ENCODE results near the gene PRPS1.
"Not testable (repeated sequence)": the region's sequence is repeated elsewhere in the genome, so short reads cannot be mapped to it uniquely, and the experiment has no call there.

Gene PRPS1

GRCh38 chrX:107627838-107628661 lies at the start of gene PRPS1:
TSS of gene PRPS1 (plus strand) at chrX:107628510. CDS start at chrX:107628629, 119 bp downstream.
- DNase-seq (ENCODE audit: insufficient read length, low spot score) (peak; percentile 75), FAIRE-seq (peak; percentile 100)

GRCh38 chrX:107579956-107580355 lies 48.4 kb upstream of the PRPS1 start:
- no peak for DNase-seq (ENCODE audit: insufficient read length, low spot score)
- FAIRE-seq = no peak

GRCh38 chrX:107581923-107582322 lies 46.4 kb upstream of the PRPS1 start:
- DNase-seq (ENCODE audit: insufficient read length, low spot score) = no peak
- no peak for FAIRE-seq

- DNase-seq (ENCODE audit: insufficient read length, low spot score) (no peak), FAIRE-seq (no peak)
These were observed 39.1 kb upstream of the PRPS1 start for GRCh38 chrX:107589243-107589642.

DNA sequence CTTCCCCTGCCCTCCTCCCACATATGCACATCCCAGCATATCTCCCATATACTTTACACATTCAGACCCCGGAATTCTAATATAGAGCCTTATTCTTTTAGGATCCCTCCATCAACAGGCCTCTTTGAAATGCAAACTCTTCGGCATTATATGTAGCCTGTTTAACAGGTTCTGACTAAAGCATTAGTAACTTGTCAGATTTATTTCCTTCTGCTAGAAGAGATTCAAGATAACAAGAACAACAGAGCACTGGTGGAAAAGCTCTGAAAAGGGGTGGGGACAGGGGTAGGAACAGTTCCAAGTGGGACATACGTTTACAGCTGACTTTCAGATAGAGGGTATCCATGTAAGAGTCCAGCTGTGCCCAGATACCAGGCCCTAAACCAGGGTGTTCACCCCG lies 31.7 kb upstream of the PRPS1 start:
- no peak for FAIRE-seq
- no peak for DNase-seq (ENCODE audit: insufficient read length, low spot score)

DNA sequence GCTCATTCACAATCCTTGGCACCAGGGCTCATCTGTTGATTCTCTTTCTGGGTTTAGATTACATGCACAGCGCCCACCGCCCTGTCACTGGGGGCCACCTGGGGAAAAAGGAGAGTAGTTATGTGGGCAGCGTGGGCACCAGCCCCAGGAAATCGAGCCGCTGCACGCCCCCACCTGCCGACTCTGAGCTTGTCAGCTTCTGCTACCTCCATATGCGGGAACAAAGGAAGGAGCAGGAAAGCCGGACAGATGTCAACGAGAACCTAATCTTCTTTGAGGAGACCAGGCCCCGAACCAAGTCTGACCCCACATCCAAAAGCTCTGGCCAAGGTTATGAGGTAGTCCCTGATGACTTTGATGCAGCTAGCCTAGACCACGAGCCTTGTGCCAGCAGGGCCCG lies 31.0 kb upstream of the PRPS1 start:
- DNase-seq (ENCODE audit: insufficient read length, low spot score) = no peak
- FAIRE-seq = no peak

- DNase-seq (ENCODE audit: insufficient read length, low spot score) = no peak
- no peak for FAIRE-seq
These were observed 30.5 kb upstream of the PRPS1 start for GRCh38 chrX:107597791-107598190.

DNA sequence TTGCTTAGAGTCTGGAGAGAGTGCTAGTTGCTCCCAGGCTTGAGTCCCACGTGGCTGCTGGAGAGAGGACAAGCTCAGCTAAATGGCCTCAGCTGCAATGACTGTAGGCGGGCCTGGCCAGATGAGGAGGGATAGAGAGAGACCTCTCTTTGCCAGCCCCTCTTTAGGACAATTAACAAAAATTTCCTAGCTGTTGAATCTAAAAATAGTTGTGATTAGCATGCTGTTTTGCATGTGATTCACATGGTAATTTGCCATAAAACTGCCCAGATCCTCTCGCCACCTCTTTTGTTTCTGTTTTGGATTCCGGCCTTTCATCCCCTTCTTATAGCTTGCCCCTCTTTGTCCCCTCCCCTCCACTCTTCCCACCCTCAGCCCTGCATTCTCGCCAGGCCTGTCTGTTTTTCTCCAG lies 28.9 kb upstream of the PRPS1 start:
- FAIRE-seq (no peak), DNase-seq (ENCODE audit: insufficient read length, low spot score) (no peak)

DNA sequence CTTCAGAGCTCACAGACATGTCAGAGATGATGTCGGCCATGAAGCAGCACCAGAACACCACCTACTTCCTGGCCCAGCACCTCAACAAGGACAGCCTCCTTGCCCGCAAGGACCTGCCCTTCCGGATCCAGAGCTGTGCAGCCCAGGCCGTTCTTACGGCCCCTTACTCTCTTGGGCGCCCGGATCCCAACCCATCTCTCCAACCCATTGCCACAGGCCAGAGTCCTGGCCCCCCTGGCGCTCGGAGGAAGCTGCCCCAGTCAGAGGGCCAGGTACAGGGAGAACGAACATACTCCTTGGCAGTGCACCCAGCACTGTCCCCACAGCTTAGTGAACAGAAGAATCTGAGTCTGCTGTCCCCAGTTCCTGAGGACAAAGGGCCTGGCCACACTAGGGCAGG lies 27.9 kb upstream of the PRPS1 start:
- FAIRE-seq (no peak), DNase-seq (ENCODE audit: insufficient read length, low spot score) (no peak)

DNA sequence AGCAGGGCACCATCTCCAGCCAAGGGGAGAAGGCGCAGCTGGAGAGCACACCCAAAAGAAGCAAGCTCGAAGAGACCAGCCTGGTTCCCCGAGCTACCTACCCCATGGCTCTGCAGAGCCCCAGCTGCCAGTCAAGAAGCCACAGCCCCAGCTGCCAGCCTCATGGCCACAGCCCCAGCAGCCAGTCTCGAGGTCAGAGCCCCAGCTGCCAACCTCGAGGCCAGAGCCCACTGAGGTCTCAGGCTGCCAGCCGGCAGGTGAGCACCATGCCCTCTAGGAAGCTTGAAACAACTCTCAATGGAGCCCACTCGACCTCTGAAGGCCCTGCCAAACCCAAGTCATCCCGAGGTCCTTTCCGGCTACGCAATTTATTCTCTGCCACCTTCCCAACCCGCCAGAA lies 27.0 kb upstream of the PRPS1 start:
- DNase-seq (ENCODE audit: insufficient read length, low spot score) (no peak), FAIRE-seq (no peak)

- no peak for FAIRE-seq
- DNase-seq (ENCODE audit: insufficient read length, low spot score) = no peak
These were observed 26.6 kb upstream of the PRPS1 start for GRCh38 chrX:107601759-107602158.

GRCh38 chrX:107602694-107603239 lies 25.5 kb upstream of the PRPS1 start:
- no peak for DNase-seq (ENCODE audit: insufficient read length, low spot score)
- FAIRE-seq = no peak

GRCh38 chrX:107603429-107604159 lies 24.7 kb upstream of the PRPS1 start:
- no peak for FAIRE-seq
- no peak for DNase-seq (ENCODE audit: insufficient read length, low spot score)

DNA sequence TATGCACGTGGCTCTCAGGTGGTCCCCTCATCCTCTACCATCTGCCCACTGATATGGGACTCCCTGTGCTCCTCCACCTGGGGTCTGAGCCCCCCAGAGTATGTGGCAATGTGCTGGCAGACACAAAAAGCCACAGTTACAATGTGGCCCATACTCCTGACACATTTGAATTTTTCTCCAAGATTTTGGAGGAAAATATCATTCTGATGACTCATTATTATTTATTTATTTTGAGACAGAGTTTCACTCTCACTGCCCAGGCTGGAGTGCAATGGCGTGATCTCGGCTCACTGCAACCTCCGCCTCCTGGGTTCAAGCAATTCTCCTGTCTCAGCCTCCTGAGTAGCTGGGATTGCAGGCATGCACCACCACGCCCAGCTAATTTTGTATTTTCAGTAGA lies 19.2 kb upstream of the PRPS1 start:
- DNase-seq (ENCODE audit: insufficient read length, low spot score); FAIRE-seq: not testable (repeated sequence)

DNA sequence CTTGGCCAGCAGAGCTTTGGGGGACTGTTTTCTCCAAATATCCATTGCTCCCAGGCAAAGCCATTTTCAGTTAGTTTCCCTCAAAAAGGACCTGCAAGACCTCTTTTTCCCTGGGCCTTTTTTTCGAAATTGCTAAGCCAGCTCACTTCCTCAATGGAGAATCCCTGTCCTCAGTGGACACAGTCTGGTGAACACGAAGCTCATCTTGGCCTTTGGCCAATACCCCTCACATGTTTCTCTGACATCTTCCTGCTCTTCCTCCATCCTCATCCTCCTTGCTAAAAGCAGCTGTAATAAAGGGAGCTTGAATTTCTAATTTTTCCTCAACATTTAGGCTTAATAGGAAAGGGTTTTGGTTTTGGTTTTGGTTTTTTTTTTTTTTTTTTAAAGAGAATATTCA lies 17.6 kb upstream of the PRPS1 start:
- no peak for DNase-seq (ENCODE audit: insufficient read length, low spot score)
- no peak for FAIRE-seq

GRCh38 chrX:107619885-107620322 lies 8.4 kb upstream of the PRPS1 start:
- DNase-seq (ENCODE audit: insufficient read length, low spot score) (no peak), FAIRE-seq (no peak)

DNA sequence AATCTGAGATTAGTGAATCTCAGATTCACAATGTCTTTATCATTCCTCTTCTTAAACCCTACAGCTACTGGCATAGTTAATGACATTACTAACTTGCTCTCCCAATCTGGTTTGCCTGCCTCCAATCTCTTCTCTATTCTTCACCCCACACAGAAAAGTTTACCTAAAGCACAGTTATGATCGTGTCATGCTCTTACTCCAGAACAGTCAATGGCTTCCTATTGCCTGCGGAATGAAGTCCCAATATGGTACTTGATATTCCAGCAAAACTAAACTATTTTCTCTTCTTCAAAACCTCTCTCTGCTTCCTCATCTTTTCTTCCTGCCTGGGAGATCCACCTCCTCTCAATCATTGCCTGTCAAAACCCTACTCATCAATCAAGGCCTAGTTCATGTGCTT lies 3.4 kb upstream of the PRPS1 start:
- no peak for DNase-seq (ENCODE audit: insufficient read length, low spot score)
- no peak for FAIRE-seq

GRCh38 chrX:107625739-107626138 lies 2.6 kb upstream of the PRPS1 start:
- FAIRE-seq = no peak
- no peak for DNase-seq (ENCODE audit: insufficient read length, low spot score)

- no peak for DNase-seq (ENCODE audit: insufficient read length, low spot score)
- no peak for FAIRE-seq
These were observed 1.8 kb upstream of the PRPS1 start for GRCh38 chrX:107626481-107626880.

DNA sequence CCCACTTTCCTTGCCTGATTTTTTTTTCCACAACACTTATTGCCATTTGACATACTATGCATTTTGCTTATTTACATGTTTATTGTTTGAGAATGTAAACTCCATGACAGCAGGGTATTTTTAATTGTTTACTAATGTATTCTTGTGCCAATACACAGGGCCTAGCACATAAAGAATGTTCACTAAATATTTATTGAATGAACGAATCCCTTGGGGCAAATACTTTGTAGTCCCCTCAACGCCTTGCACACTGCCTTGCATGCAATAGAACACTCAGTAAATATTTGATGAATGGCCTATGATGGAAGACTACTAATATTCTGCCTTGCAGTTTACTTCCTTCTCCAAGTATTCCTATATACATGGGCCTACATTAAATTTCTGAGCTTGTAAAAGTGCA lies 1.4 kb upstream of the PRPS1 start:
- no peak for FAIRE-seq
- no peak for DNase-seq (ENCODE audit: insufficient read length, low spot score)

- peak; percentile 4 for DNase-seq (ENCODE audit: insufficient read length, low spot score)
- no peak for FAIRE-seq
These were observed 591 bp downstream of the PRPS1 start for GRCh38 chrX:107628662-107629539.

Measured in GM19239 (cell line).